Measurements from ENCODE around the gene GPHA2. TPM values are rescaled to one million over a fixed set of nuclear protein-coding genes. Genes with fewer than 3 reads are reported as not detected.

Gene GPHA2
- total RNA-seq, 2 experiments from 2014 or later: 0.49 to 0.56 TPM

GRCh38 chr11:64934682-64935358 lies 873 bp downstream of the GPHA2 start:
- no peak overlapping the region for H3K27ac Mint-ChIP-seq
- no peak for TF ChIP-seq CTCF (IDR thresholded peaks at IDR 0.05)
- no peaks in the 10 kb centered on the region for H3K9me3 Mint-ChIP-seq
- intact Hi-C loops (cut with DNase I, micrococcal nuclease): loop anchor here in 1 of 2 experiments (5.0 kb wide), 1 partner anchor 67 kb away; no protein-coding TSS in a partner anchor
- ChIA-PET CTCF (no interaction called here), POLR2A (no interaction called here)
- H3K36me3 Mint-ChIP-seq (ENCODE audit: low read depth): peaks cover 40% of the 10 kb centered on the region
- H3K36me3 ChIP-seq (ENCODE audit: insufficient read depth, low read length): peaks cover 34% of the 10 kb centered on the region
- no peaks in the 10 kb centered on the region for H3K27me3 ChIP-seq (ENCODE audit: control insufficient read depth in 1 of 2, insufficient read depth in 2 of 2, low read length in 2 of 2)
- no peaks in the 10 kb centered on the region for H3K27me3 Mint-ChIP-seq
- no peaks in the 10 kb centered on the region for H3K9me3 ChIP-seq (ENCODE audit: control insufficient read depth in 1 of 2, insufficient read depth in 1 of 2, low read length in 2 of 2)
- H3K4me3 ChIP-seq (ENCODE audit: low read length): no peak overlapping the region
- ATAC-seq (ENCODE audit: poor library complexity) (no peak), DNase-seq (no peak)
- no peaks in the 10 kb centered on the region for H3K4me1 ChIP-seq (ENCODE audit: insufficient read depth, low read length)
- H3K4me1 Mint-ChIP-seq (ENCODE audit: low read depth): no peaks in the 10 kb centered on the region
- no peak overlapping the region for H3K4me3 Mint-ChIP-seq
- H3K27ac ChIP-seq (ENCODE audit: low read depth in 1 of 2, low read length in 2 of 2): no peak overlapping the region

- CTCF ChIA-PET: interaction anchor here (1.2 kb wide), 1 partner anchor 10 kb away, joined by 3 read pairs; no protein-coding TSS in a partner anchor
- TF ChIP-seq CTCF (IDR thresholded peaks at IDR 0.05): no peak
- Mint-ChIP-seq H3K4me1 (ENCODE audit: low read depth) (no peaks in the 10 kb centered on the region), H3K27me3 (no peaks in the 10 kb centered on the region), H3K9me3 (no peaks in the 10 kb centered on the region), H3K36me3 (ENCODE audit: low read depth) (peaks cover 42% of the 10 kb centered on the region), H3K4me3 (no peak overlapping the region), H3K27ac (no peak overlapping the region)
- H3K4me3 ChIP-seq (ENCODE audit: low read length): no peak overlapping the region
- no peaks in the 10 kb centered on the region for H3K9me3 ChIP-seq (ENCODE audit: control insufficient read depth in 1 of 2, insufficient read depth in 1 of 2, low read length in 2 of 2)
- peaks cover 35% of the 10 kb centered on the region for H3K36me3 ChIP-seq (ENCODE audit: insufficient read depth, low read length)
- H3K27ac ChIP-seq (ENCODE audit: low read depth in 1 of 2, low read length in 2 of 2): no peak overlapping the region
- POLR2A ChIA-PET: no interaction called here
- H3K4me1 ChIP-seq (ENCODE audit: insufficient read depth, low read length): no peaks in the 10 kb centered on the region
- H3K27me3 ChIP-seq (ENCODE audit: control insufficient read depth in 1 of 2, insufficient read depth in 2 of 2, low read length in 2 of 2): no peaks in the 10 kb centered on the region
- intact Hi-C loops (cut with DNase I, micrococcal nuclease): no loop called here
- no peak for DNase-seq
- no peak for ATAC-seq (ENCODE audit: poor library complexity)
These were observed 1.6 kb downstream of the GPHA2 start for GRCh38 chr11:64933935-64934681.

- no peak for TF ChIP-seq CTCF (IDR thresholded peaks at IDR 0.05)
- no peaks in the 10 kb centered on the region for H3K27me3 Mint-ChIP-seq
- H3K9me3 Mint-ChIP-seq: no peaks in the 10 kb centered on the region
- Histone ChIP-seq H3K9me3 (ENCODE audit: control insufficient read depth in 1 of 2, insufficient read depth in 1 of 2, low read length in 2 of 2) (no peaks in the 10 kb centered on the region), H3K4me3 (ENCODE audit: low read length) (no peak overlapping the region), H3K27ac (ENCODE audit: low read depth in 1 of 2, low read length in 2 of 2) (no peak overlapping the region), H3K27me3 (ENCODE audit: control insufficient read depth in 1 of 2, insufficient read depth in 2 of 2, low read length in 2 of 2) (no peaks in the 10 kb centered on the region), H3K36me3 (ENCODE audit: insufficient read depth, low read length) (peaks cover 38% of the 10 kb centered on the region), H3K4me1 (ENCODE audit: insufficient read depth, low read length) (no peaks in the 10 kb centered on the region)
- DNase-seq (no peak), ATAC-seq (ENCODE audit: poor library complexity) (no peak)
- CTCF ChIA-PET: interaction anchor here (1.2 kb wide), 1 partner anchor 10 kb away, joined by 3 read pairs; no protein-coding TSS in a partner anchor
- POLR2A ChIA-PET: no interaction called here
- no peak overlapping the region for H3K27ac Mint-ChIP-seq
- no peak overlapping the region for H3K4me3 Mint-ChIP-seq
- intact Hi-C loops (cut with DNase I, micrococcal nuclease): no loop called here
- H3K4me1 Mint-ChIP-seq (ENCODE audit: low read depth): no peaks in the 10 kb centered on the region
- peaks cover 42% of the 10 kb centered on the region for H3K36me3 Mint-ChIP-seq (ENCODE audit: low read depth)
These were observed 2.3 kb downstream of the GPHA2 start for GRCh38 chr11:64933213-64933934.
